NCI-H1048 (cell line): Measurements from ENCODE around the gene TUB.

ENCODE experiments used
- DNase-seq: peaks from one replicate; lab custom pipeline; 2025; lab: John Stamatoyannopoulos, UW

TUB gene

GRCh38 chr11:8045839-8046238 lies 35.2 kb upstream of the TUB start:
- DNase-seq, result no peak

DNA sequence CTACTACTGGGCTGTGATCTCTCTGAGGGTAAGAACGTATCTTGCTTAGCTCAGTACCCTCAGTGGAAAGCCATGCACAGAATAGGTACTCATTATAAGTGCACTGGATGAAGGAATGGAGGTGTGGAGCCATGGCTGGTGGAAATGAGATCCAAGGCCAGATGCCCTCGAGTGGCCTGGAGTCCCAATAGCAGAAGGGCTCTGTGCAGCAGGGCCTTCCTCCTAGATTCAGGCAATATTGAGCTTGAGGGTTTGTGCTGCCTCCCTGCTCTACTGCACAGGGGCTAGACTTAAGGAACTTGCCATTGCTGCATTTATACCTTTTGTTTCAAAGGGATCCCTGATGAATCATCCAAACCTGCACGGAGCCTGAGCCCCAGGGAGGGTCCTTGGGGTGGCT lies 33.6 kb upstream of the TUB start:
- no peak for DNase-seq

DNA sequence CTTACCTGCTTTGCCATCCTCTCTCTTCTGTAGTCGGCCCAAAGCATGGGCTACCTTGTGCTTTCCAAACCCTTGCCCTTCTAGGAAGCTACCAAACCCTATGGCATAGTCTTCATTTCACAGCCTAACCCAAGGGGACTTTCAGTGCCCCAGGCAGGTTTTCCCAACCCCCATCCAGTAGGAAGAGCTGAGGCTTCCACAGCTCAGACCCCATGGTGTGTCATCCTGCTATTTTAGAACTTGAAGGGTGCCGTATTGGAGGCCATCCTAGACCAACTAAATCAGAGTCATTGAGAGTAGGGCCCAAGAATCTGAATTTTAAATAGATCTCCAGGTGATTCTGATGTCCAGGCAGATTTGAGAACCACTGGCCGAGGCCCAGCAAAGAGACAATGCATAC lies 31.9 kb upstream of the TUB start:
- DNase-seq, result no peak

- DNase-seq, result no peak
Measured at GRCh38 chr11:8055091-8055835, 25.7 kb upstream of the TUB start.

DNA sequence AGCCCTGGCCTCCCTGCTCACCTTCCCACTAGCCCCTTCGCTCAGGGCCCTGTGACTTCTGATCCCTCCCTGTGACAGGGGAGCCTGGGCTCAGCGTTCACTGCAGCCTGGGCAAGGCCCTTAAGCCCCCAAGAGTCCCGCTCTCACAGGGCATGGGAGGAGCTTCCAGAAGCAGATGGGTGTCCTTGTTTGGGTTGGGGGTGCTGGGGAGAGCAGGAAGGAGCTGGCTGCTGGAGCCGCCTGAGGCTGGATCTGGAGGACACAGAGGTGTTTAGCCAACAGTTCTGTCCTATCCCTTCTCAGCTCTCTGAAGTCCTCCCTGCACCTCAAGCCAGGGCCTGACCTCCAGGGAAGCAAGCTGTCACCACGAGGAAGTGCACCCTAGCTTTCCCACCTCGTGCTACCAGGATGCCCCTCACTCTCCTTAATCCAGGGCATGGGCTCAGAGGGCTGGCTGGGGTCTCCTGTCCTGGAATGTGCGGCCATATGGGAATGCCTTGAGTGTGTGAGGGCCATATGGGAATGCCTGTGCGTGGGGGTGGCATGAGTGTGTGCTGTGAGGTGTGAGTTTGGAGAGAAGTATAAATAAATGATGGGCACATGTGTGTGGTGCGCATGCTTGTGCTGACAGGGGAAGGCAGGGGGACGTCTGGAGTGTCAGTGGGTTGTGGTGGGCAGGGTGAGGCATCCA lies 25.0 kb upstream of the TUB start:
- DNase-seq, result no peak

GRCh38 chr11:8056810-8057463 lies 24.1 kb upstream of the TUB start:
- no peak for DNase-seq

GRCh38 chr11:8058216-8058615 lies 22.8 kb upstream of the TUB start:
- no peak for DNase-seq

DNA sequence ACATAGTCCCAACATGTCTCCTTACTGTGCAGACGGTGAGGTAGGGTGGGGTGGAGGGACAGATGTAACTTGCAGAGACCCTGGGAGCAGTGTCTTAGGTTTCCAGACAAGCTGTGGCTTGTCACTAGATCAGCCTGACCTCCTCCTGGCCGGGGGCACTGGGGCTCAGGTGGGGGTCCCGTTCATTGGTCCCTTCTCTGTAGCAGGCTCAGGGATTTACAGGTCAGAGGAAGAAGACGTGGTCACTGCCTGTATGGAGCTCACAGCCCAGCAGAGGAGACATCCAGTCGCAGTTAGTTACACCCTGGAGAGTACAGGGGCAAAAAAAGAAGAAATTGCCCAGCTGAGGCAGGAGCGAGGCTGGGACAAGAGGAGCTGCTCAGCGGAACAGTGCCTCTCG lies 22.0 kb upstream of the TUB start:
- no peak for DNase-seq

- DNase-seq, result no peak
Measured at GRCh38 chr11:8059571-8060011, 21.4 kb upstream of the TUB start.

DNA sequence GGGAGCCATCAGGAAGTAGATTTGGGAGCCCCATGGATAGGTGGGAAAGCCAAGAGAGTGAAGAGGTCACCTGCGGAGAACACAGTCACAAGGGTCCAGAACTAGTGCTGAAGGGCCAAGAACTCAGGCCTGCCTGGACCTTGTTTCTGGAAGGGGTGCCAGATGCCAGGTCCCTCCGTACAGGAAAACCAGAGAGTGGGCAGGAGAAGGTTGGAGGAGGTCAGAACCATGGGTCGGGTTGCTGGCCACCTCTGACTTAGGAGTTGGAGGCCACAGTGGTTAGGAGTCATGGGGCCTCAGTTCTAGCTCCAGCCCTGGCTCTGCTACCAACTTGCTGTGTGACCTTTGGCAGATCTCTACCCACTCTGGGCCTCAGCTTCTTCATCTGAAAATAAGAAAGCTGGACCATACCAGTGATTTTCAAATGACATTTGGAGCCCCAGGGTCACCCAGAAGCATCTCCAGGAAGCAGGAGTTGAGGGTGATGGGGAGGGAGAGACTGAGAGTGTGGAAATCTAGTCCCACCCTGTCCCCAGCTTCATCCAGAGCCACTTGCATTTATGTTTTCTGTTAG lies 20.8 kb upstream of the TUB start:
- DNase-seq, result no peak

- DNase-seq, result no peak
Measured at GRCh38 chr11:8060801-8061554, 20.0 kb upstream of the TUB start.

GRCh38 chr11:8061555-8062428 lies 19.2 kb upstream of the TUB start:
- DNase-seq, result no peak

DNA sequence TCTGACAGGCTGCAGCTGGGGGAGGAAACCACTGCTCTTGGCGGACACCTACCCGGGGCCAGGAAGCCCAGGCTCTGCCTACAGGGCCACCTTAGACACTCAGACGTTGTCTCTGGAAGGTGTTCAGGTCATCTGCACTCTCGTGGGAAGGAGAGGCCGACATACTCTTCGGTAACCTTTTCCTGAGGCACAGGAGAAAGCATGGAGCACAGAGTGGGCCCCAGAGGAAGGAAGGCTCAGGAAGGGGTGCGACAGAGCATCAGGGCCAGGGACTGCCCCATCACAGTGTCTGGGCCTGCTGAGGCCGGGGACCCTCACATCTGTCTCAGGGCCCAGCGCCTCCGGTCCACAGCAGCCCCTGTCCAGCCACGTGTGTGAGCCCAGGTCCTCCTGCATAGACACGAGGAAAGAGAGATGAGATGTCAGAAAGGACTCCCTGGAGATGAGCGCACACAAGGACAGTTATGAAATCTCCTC lies 18.2 kb upstream of the TUB start:
- no peak for DNase-seq

DNA sequence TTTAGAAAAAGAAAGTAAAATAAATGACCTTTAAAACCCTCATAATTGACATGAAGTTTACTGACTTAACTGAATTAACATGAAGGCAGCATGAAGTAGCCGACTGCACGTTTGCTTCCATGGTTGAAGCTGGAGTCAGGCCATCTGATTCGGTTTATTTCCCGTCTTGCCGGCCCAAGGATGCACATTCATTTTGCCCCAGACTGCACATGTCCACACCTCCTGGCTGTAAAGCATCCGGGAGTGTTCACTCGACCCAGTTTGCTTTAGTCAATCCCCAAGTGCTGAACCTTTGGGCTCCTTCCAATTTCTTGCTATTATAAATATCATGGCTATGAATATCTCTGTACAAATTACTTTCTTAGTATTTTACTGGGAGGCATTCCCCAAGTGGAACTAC lies 17.7 kb upstream of the TUB start:
- no peak for DNase-seq

- DNase-seq, result no peak
Measured at GRCh38 chr11:8065031-8065430, 16.0 kb upstream of the TUB start.

DNA sequence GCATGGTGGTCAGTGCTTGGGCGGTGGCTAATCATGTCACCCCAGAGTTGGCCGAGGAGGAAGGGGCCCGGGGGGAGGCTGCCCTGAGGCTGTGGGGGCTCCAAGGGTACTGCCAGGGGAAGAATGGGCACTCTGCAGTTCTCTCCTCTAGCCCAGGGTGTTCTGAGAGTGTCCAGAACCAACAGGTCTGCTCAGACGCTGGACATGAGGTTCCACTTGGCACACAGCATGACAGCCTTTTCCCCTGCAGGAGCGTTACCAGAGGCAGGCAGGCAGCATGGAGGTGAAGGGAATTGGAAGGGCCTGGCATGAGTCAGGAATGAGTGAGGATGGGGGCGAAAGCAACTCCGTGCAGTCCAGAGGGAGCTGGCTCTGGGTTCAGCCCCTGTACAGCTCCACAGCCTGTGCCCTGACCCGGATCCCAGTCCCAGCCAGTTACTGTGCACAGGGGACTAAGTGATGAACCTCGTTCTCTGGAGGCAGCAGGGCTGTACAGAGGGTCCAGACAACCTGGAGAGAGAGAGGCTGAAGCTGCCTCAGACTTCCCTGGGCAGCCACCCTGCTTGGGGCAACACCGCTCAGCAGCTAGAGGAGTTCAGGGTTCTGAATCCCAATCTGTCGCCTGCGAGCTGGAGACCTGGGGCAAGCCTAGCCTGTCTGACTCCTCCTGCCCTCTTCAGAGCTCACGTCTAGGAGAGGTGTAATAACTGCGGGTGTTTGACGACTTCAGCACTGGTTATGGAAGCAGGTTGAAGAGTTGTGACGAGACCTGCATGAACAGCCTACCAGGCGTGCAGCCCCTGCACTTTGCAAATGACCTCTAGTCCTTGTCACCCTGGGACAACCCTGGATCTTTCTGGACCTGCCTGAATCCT lies 14.7 kb upstream of the TUB start:
- DNase-seq, result no peak

- no peak for DNase-seq
Measured at GRCh38 chr11:8066911-8067455, 14.0 kb upstream of the TUB start.

- DNase-seq, result no peak
Measured at GRCh38 chr11:8067567-8067928, 13.5 kb upstream of the TUB start.

DNA sequence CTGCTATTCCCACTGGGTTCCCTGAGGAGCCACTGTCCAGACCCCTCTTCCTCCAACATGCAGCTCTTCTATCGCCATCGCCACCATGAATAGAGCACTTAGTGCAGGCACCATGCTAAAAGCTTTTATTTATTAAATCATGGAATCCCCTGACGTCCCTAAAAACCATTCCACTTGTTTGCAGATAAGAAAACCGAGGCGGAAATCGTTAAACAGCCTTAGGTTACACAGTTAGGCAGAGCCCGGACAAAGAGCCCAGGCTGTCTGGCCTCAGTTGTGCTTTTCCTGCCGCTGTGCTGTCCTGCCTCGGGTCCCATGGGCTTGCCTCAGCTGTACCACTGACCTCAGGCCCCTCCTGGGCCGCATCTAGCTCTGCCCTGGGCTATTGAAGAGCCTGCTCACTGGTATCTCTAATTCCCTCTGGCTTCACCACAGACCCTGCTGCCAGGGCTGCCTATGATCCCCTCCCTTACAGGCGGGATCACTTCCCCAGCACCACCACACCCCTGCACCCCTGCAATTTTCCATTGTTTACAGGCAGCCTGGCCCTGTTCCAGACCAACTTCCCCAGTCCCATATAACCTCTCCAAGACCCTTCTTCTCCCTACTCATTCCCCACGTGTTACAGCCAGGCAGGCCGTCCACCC lies 13.0 kb upstream of the TUB start:
- no peak for DNase-seq
